Muscle of leg (tissue), 11 donors: ENCODE results near the gene ZFPM1. TPM values are rescaled to one million over a fixed set of nuclear protein-coding genes. Genes with fewer than 3 reads are reported as not detected.

Source experiments
- DNase-seq: peaks from one replicate; pipeline ENCODE4 v3.0.0; 2013
- H3K27ac ChIP-seq: one replicate; pipeline ENCODE4 v1.5.1; 2013; ENCODE audit warnings: mild to moderate bottlenecking, low read length, control low read depth
- H3K27me3 ChIP-seq: one replicate; pipeline ENCODE4 v1.6.1; 2013; ENCODE audit warnings: low read length; ENCODE audit not compliant: control insufficient read depth, insufficient read depth
- H3K36me3 ChIP-seq: one replicate; pipeline ENCODE4 v1.6.1; 2013; ENCODE audit warnings: low read length; ENCODE audit not compliant: control insufficient read depth, insufficient read depth
- H3K4me1 ChIP-seq: one replicate; pipeline ENCODE4 v1.6.1; 2013; ENCODE audit warnings: low read length; ENCODE audit not compliant: control insufficient read depth, insufficient read depth
- H3K4me3 ChIP-seq: one replicate; pipeline ENCODE4 v1.5.1; 2013; ENCODE audit warnings: low read length, control low read depth
- H3K9me3 ChIP-seq: replicated peaks from 2 replicates; pipeline ENCODE4 v1.6.1; 2013; ENCODE audit warnings: low read depth, low read length; ENCODE audit not compliant: control insufficient read depth
- WGBS: methylation state at CpG from one replicate; pipeline ENCODE4 v1.1.5; 2013; ENCODE audit warnings: missing lambda C conversion rate; ENCODE audit not compliant: insufficient coverage; 5-methylcytosine and 5-hydroxymethylcytosine counted together
- polyA plus RNA-seq, 8 donors: library from polyadenylated mRNA; unstranded; fragments of 120-200 nt; gene quantifications; one replicate each; pipeline versions ENCODE4 v1.2.1 to v1.2.3, GENCODE V29; 2013; ENCODE audit warnings: inconsistent platforms in 1 of 8, low replicate concordance in 1 of 8; ENCODE audit not compliant: insufficient read length in 8 of 8, insufficient read depth in 1 of 8
- total RNA-seq: library from RNA; stranded (reverse); fragments of 120-200 nt; gene quantifications from one replicate; pipeline ENCODE4 v1.2.4, GENCODE V29; 2013

ZFPM1 gene
- total and polyA plus RNA-seq, 9 donors, result 0.89 to 3.3 (median 1.6) TPM

GRCh38 chr16:88471115-88471514, 18.0 kb downstream of the ZFPM1 start:
- Histone ChIP-seq H3K9me3 (no peaks in the 10 kb centered on the region), H3K36me3 (no peaks in the 10 kb centered on the region), H3K27me3 (no peaks in the 10 kb centered on the region), H3K27ac (no peak overlapping the region), H3K4me3 (no peak overlapping the region), H3K4me1 (peaks cover 34% of the 10 kb centered on the region)
- 90% methylated on average over 17 of the region's 17 CpGs for WGBS
- DNase-seq, result no peak

GRCh38 chr16:88471575-88471974, 18.5 kb downstream of the ZFPM1 start:
- no peaks in the 10 kb centered on the region for H3K36me3 ChIP-seq
- H3K4me3 ChIP-seq, result no peak overlapping the region
- 82% methylated on average over 16 of the region's 16 CpGs for WGBS
- no peak for DNase-seq
- H3K9me3 ChIP-seq, result no peaks in the 10 kb centered on the region
- H3K27me3 ChIP-seq, result no peaks in the 10 kb centered on the region
- peaks cover 36% of the 10 kb centered on the region for H3K4me1 ChIP-seq
- no peak overlapping the region for H3K27ac ChIP-seq

- Histone ChIP-seq H3K27me3 (no peaks in the 10 kb centered on the region), H3K4me1 (peaks cover 36% of the 10 kb centered on the region), H3K36me3 (no peaks in the 10 kb centered on the region), H3K27ac (peak overlapping the region; percentile 47), H3K9me3 (no peaks in the 10 kb centered on the region), H3K4me3 (no peak overlapping the region)
- WGBS, result 67% methylated on average over 10 of the region's 12 CpGs
- no peak for DNase-seq
Measured at GRCh38 chr16:88472069-88472468, 19.0 kb downstream of the ZFPM1 start.

GRCh38 chr16:88472637-88473205, 19.6 kb downstream of the ZFPM1 start:
- Histone ChIP-seq H3K9me3 (no peaks in the 10 kb centered on the region), H3K27ac (peak overlapping the region; percentile 65), H3K4me3 (no peak overlapping the region), H3K36me3 (no peaks in the 10 kb centered on the region), H3K27me3 (no peaks in the 10 kb centered on the region), H3K4me1 (peaks cover 30% of the 10 kb centered on the region)
- DNase-seq, result peak; percentile 65
- WGBS, result 32% methylated on average over 16 of the region's 22 CpGs

GRCh38 chr16:88473666-88474534, 20.8 kb downstream of the ZFPM1 start:
- no peak overlapping the region for H3K4me3 ChIP-seq
- H3K36me3 ChIP-seq, result no peaks in the 10 kb centered on the region
- H3K4me1 ChIP-seq, result peaks cover 22% of the 10 kb centered on the region
- no peak overlapping the region for H3K27ac ChIP-seq
- H3K9me3 ChIP-seq, result no peaks in the 10 kb centered on the region
- peak; percentile 34 for DNase-seq
- H3K27me3 ChIP-seq, result no peaks in the 10 kb centered on the region
- WGBS, result 76% methylated on average over 34 of the region's 43 CpGs

- H3K27me3 ChIP-seq, result peaks cover 4% of the 10 kb centered on the region
- peaks cover 19% of the 10 kb centered on the region for H3K4me1 ChIP-seq
- H3K36me3 ChIP-seq, result no peaks in the 10 kb centered on the region
- WGBS, result 87% methylated on average over 9 of the region's 13 CpGs
- no peaks in the 10 kb centered on the region for H3K9me3 ChIP-seq
- H3K4me3 ChIP-seq, result no peak overlapping the region
- H3K27ac ChIP-seq, result no peak overlapping the region
- DNase-seq, result no peak
Measured at GRCh38 chr16:88475037-88475436, 22.0 kb downstream of the ZFPM1 start.

- H3K27ac ChIP-seq, result no peak overlapping the region
- no peaks in the 10 kb centered on the region for H3K36me3 ChIP-seq
- no peaks in the 10 kb centered on the region for H3K9me3 ChIP-seq
- no peak overlapping the region for H3K4me3 ChIP-seq
- H3K27me3 ChIP-seq, result peaks cover 8% of the 10 kb centered on the region
- peaks cover 19% of the 10 kb centered on the region for H3K4me1 ChIP-seq
- WGBS, result 68% methylated on average over 12 of the region's 14 CpGs
- DNase-seq, result no peak
Measured at GRCh38 chr16:88476203-88476602, 23.1 kb downstream of the ZFPM1 start.

GRCh38 chr16:88476817-88477397, 23.8 kb downstream of the ZFPM1 start:
- Histone ChIP-seq H3K27me3 (peaks cover 8% of the 10 kb centered on the region), H3K4me3 (no peak overlapping the region), H3K9me3 (no peaks in the 10 kb centered on the region), H3K27ac (no peak overlapping the region), H3K36me3 (no peaks in the 10 kb centered on the region), H3K4me1 (peaks cover 21% of the 10 kb centered on the region)
- no peak for DNase-seq
- WGBS, result 85% methylated on average over 19 of the region's 26 CpGs

GRCh38 chr16:88477631-88478519, 24.8 kb downstream of the ZFPM1 start:
- Histone ChIP-seq H3K4me3 (no peak overlapping the region), H3K9me3 (no peaks in the 10 kb centered on the region), H3K27me3 (peaks cover 8% of the 10 kb centered on the region), H3K36me3 (no peaks in the 10 kb centered on the region), H3K4me1 (peaks cover 14% of the 10 kb centered on the region), H3K27ac (no peak overlapping the region)
- WGBS, result 61% methylated on average over 21 of the region's 27 CpGs
- DNase-seq, result no peak
